DMS114 treated with DMSO at 0.1 percent for 48 hours (cell line): ENCODE results near the gene NAP1L4.

Source experiments
- DNase-seq: peaks from one replicate; lab custom pipeline; 2025; ENCODE audit not compliant: unreplicated experiment; lab: John Stamatoyannopoulos, UW

NAP1L4 gene

GRCh38 chr11:2963761-2964160, 28.4 kb downstream of the NAP1L4 start:
- no peak for DNase-seq

- no peak for DNase-seq
Observed at GRCh38 chr11:2963112-2963754, 28.9 kb downstream of the NAP1L4 start.

DNA sequence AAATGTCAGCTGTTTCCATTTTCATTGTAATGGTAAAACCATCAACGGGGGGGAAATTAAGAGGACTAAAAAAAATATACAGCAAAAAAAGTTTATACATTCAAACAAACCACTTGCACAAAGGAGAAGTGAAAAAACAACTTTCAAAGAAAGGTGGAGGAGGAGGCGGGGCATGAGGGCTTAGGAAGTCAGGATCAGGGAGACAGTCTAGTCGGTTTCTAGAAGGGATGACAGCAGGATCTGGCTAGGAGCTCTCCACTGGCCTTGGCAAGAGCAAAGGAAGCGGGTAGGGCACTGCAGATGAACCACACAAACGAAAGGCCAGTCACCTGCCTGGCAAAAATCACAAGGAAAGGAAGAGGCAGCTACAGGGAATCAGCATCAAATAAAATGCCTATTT, 31.0 kb downstream of the NAP1L4 start:
- DNase-seq: no peak

DNA sequence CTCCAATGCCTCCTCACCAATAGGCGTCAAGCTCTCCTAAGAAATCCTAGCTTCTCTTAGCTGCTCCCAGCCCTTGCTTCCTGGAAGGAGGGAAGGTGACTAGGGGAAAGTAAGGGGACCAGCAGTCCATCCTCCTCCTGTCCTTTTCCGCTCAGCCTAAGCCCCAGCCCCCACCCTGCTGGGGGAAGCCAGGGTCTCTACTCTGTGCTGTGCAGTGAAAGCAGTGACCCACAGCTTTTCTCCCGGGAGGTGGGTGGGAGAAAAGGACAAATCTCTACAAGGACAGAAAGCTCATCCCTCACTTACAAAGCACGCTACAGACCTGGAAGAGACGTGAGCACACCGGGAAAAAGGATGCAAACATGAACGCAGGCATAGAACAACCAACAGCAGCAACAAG, 32.0 kb downstream of the NAP1L4 start:
- DNase-seq: no peak

GRCh38 chr11:2958251-2958650, 33.9 kb downstream of the NAP1L4 start:
- DNase-seq: no peak

GRCh38 chr11:2955906-2956476, 36.1 kb downstream of the NAP1L4 start:
- DNase-seq: no peak

DNA sequence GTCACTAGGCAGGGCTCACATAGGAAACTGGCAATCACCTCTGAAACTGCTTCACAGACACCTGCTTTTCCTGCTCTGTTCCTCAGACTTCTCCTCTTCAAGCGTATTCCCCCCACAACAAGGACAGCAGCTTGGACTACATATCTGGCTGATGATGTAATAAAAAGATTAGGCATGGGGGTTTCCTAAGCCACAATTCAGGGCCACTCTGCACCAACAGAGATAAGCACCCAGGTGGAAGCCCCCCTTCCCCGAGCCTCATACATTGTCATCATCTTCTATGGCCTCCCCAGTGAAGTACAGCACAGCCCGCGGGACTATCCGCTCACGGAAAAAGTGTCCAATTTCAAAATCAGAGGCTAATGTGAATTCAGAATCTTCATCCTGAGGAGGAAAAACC, 37.9 kb downstream of the NAP1L4 start:
- no peak for DNase-seq

DNA sequence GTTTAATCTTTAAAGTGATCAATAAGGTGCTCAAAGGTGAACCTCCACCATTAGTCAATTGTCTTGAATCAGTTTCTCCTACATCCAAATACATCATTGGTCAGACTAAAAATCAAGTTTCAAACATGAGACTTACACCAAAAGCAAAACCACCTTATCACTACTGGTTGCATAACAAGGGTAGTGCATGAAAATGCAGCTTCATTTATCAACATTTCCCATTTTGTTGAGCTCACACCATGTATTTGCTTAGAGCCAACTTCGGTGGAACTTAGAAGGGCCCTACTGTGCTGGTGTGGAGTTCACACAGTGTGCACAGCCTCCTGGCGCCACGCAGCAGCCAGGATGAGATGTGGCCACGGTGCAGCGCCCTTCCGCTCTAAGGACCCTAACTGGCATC, 39.8 kb downstream of the NAP1L4 start:
- no peak for DNase-seq

DNA sequence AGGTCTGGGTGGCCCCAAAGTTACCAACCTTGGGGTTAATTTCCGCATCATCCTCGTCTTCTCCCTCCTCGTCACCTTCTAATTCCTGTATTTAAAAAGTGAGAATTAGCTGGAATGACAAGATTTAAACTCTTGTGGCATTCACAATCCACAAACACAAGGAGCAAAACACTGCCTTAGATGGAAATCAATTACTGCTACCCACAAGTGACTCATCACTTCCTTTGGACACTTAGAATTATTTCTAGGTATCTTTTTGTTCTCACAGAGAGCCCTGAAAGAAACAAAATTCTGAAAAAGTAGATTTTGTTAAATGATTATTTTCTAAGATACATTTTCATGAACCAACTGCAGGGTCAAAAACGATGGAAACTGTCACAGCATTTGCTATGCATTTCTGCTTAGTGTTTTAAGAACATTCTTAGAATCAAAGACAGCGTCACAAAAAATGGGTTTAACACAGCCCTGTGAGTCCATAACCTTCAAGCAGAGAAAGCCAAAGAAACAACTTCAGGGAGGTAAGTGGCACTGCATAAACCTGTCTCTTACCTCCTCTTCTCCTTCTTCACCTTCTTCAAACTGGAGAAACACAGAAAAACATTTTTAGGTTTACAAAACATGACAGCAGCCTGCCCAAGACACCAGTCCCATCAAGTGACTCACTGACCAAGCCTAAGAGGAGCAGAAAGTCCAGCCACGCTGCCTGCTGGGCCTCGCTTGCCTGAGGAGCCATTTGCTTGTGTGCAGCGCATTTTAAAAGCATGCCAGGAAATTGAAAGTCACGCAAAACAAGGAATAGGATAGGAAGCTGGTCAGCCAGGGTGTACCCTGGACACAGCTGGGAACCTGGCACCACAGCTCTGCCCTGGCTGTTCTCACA, 40.7 kb downstream of the NAP1L4 start:
- no peak for DNase-seq

DNA sequence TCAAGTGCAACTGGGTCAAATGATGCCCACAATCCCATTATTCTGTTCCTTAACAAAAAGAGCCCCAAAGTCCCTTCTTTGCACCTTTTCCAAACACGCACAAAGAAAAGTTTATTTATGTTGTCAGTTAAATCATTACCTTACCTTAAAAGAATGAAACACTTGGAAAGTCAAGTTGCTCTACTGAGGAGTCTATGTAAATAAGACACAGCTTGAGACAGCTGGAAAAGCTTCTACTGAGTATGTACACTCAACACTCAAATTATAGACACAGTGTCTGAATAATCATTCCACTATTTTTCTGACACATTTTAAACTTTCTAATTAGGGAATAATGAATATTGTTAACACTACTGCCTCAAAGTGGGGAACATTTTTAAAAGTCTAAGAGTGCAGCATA, 41.3 kb downstream of the NAP1L4 start:
- no peak for DNase-seq

DNA sequence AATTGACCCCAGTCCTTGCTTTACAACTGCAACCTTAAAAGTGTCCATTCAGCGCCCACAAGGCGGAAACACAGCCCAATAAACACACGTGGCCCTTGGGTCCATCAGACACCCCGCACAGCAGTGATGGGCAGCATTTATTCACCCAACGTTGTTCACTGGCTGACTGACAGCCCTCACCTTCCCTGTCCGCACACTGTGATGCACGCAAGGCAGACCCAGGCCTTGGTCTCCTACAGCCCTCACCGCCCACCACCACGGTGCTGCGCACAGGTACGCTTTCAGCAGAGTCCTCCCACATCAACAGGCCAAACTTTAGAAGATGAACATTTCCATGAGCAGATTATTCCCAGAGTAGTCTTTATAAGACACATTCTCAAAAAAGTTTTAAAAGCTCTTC, 42.2 kb downstream of the NAP1L4 start:
- DNase-seq: no peak

DNA sequence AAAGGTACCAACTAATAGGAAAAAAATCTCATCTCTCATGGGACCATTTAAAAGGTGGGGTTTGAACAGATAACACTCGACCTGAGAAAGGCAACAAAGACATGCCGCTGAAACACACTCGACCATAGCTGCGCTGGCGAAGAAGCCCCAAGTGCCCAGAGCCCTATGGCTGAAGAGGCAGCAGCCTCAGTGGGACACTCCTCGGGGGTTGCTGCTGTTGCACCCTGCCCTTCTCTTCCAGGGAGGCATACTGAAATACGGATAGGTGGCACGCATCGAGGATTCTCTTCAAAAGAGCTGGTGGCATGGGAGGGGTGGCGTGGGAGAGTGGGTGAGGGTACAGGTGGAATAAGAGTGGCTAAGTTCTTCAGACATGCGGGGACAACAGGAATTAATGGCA, 44.4 kb downstream of the NAP1L4 start:
- DNase-seq: no peak

GRCh38 chr11:2945757-2946287, 46.3 kb downstream of the NAP1L4 start:
- DNase-seq: no peak

DNA sequence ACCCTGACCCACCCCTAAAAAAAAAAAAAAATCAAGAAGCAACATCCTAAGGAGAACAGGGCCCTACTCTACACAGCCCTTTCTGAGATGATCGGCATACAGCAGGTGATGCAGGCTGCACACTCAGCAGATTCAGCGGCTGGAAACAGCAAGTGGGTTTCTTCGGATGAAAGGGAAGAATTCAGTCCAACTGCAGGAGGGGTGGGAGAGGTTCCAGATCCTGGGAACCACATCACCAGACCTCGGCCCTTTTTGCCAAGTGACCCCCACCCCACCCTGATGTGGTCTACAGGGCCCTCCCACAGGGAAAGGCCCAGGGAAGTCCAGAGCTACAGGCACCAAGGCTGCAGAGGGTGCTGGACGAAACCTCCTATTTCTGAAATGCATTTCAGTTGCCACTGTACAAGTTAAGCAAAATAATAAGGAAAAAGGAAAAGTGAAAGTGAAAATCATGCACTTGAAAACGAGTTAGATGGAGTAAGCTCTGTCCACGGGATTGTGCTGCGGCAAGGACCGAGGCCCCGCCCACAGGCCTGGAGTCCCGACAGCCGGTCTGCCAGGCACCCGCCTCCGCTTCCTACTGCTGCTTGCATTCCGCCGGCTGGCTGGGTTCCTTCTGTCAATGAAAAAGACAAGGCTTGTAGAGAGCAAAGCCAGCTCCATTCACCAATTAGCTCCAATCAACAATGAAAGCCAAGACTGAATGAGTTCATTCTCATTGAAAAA, 46.9 kb downstream of the NAP1L4 start:
- DNase-seq: no peak

GRCh38 chr11:2944530-2944929, 47.6 kb downstream of the NAP1L4 start:
- no peak for DNase-seq

GRCh38 chr11:2943711-2944118, 48.4 kb downstream of the NAP1L4 start:
- DNase-seq: no peak

DNA sequence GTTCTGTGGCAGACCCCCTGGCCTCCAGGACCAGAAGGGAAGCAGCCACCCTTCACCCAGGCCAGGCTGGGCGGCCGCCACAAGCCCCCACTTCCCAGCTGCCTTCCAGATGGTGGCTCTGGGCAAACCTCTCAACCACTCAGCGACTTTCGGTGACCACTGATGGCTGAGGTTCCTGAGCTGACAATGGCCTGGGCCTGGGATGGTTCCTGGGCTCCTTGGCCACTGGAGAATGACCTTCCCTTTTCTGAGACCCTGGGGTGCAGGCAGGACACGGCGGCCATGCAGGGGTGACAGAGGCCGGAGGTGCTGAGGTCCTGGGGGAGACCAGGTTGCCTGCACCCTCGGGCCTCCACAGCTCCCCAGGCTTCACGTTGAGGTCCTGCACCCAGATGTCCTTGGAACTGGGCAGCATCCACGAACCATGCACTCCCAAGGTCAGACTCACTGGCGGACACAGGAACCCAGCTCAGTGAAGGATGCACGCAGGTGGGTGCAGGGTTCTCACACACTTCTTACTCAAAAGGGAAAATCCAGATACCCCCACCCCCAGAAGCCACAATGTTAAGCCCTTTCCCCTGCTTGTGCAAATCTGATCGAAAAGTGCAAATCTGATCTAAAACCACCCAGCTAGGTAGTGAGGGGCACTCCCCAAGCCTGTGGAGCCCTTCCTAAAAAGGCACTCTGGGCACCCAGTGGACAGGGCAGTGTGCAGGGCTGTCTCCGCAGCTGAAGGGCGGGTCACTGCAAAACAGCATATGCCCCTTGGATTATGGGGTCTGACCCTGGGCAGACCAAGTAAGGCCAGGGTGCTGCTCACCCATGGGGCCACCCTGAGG, 49.0 kb downstream of the NAP1L4 start:
- DNase-seq: no peak

GRCh38 chr11:2942447-2942846, 49.7 kb downstream of the NAP1L4 start:
- DNase-seq: no peak

DNA sequence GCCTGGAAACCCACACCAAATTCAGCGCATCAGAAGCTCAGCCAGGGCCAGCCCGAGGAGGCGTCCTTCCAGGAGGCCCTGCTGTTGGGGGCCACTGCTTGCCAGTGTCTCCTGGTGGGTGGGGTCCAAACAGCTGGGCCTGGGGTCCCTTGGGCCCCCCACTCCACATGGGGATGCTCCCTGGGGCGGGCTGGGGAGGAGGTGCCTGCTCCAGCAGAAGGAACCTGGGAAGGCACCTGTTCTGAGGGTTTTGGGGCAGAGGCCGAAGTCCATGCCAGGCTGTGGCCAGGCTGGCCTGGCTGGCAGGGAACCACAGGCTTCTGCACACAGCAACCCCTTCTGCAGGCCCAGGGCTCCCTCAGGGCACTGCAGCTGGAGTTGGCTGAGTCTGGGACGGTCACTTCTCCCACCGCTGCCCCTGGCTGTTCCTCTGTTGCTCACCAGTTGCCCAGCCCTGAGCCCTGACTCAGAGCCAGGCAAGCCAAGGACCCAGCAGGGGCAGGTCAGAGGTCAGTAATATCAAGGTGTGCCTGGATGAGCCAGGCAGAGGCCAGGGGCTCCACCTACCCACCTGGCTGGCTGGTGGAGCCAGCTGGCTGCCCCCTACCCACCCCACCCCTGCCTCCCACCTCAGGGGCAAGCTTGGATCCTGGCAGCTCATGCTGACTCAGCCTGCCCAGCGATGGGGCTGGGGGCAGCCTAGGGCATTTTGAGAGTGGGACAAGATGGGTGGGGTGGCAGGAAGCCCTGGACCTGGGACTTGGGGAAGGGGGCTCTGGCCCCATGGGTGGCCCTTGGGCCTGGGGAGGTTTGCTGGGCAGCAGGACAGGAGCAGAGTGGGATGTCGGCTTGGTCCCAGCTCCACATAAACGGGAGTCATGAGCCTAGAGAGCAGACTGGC, 51.0 kb downstream of the NAP1L4 start:
- no peak for DNase-seq
